Vagina (tissue), 2 donors: Measurements from ENCODE around the gene ALKBH1.

Source experiments
- POLR2A ChIP-seq, 2 donors: fragments of 450-650 bp; IDR thresholded peaks; one replicate each; pipeline ENCODE4 v1.6.1; 2017; ENCODE audit warnings: antibody characterized with exemption in 2 of 2, mild to moderate bottlenecking in 2 of 2, moderate library complexity in 2 of 2
- POLR2AphosphoS5 ChIP-seq, 2 donors: sonication (generic); formaldehyde crosslinking; IDR thresholded peaks; one replicate each; pipeline ENCODE4 v1.9.0; 2017; ENCODE audit warnings: antibody characterized with exemption in 2 of 2, mild to moderate bottlenecking in 2 of 2, low read depth in 1 of 2; ENCODE audit not compliant: insufficient read depth in 1 of 2
- TF ChIP-seq, protein P1 (sequence below), 3 experiments: fragments of 450-650 bp in 2 of 3; fragments of 200-600 bp in 1 of 3; sonication (generic) in 1 of 3; IDR thresholded peaks; one replicate each; pipeline ENCODE4 v1.5.1; 2017 to 2019; ENCODE audit warnings: antibody characterized with exemption in 3 of 3, mild to moderate bottlenecking in 2 of 3, moderate library complexity in 2 of 3

DNA sequence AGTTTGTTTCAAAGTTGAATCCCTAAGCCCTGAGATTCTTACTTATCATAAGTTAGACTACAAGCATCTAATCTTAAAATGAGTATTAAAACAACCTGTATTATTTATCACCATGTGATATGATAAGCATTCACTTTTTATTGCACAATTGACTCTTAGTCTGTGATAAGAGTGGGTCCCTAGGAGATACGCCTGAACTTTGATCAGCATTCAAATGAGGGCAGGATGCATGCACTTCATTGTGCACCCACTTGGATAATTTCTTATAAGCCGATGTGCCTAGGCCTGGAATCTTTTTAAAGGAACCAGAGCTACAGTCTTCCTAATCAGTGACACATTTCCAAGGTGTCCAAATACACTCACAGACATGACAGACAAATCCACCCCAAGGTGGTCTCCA is 60.0 kb downstream of the ALKBH1 start:
- TF ChIP-seq, protein P1, sequence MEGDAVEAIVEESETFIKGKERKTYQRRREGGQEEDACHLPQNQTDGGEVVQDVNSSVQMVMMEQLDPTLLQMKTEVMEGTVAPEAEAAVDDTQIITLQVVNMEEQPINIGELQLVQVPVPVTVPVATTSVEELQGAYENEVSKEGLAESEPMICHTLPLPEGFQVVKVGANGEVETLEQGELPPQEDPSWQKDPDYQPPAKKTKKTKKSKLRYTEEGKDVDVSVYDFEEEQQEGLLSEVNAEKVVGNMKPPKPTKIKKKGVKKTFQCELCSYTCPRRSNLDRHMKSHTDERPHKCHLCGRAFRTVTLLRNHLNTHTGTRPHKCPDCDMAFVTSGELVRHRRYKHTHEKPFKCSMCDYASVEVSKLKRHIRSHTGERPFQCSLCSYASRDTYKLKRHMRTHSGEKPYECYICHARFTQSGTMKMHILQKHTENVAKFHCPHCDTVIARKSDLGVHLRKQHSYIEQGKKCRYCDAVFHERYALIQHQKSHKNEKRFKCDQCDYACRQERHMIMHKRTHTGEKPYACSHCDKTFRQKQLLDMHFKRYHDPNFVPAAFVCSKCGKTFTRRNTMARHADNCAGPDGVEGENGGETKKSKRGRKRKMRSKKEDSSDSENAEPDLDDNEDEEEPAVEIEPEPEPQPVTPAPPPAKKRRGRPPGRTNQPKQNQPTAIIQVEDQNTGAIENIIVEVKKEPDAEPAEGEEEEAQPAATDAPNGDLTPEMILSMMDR (IDR thresholded peaks at IDR 0.05) = no peak
- TF ChIP-seq POLR2AphosphoS5 (IDR thresholded peaks at IDR 0.05; ENCODE audit: insufficient read depth in 1 of 2, low read depth in 1 of 2) = no peak
- TF ChIP-seq POLR2A (IDR thresholded peaks at IDR 0.05) = no peak
